Left lung (tissue), 10 donors: Measurements from ENCODE around the gene AVPR1A. TPM values are rescaled to one million over a fixed set of nuclear protein-coding genes. Genes with fewer than 3 reads are reported as not detected.

Source experiments
- ATAC-seq: fragments of 200-7000 bp; cut with Tn5 transposase; one replicate; pipeline ENCODE4 v1.9.1; 2020; ENCODE audit warnings: moderate library complexity
- DNase-seq, 4 donors: peaks; one replicate each; pipeline ENCODE4 v3.0.0-alpha.2; 2013 to 2020
- H3K27ac ChIP-seq, 2 donors: fragments of 200-600 bp; sonication (generic) in 1 of 2; one replicate each; pipeline versions ENCODE4 v1.5.0 to v1.8.0; 2020 to 2021
- H3K27me3 ChIP-seq, 2 donors: fragments of 200-600 bp; sonication (generic) in 1 of 2; one replicate each; pipeline versions ENCODE4 v1.5.0 to v1.8.0; 2020 to 2021
- H3K36me3 ChIP-seq, 2 donors: fragments of 200-600 bp; sonication (generic) in 1 of 2; one replicate each; pipeline versions ENCODE4 v1.5.0 to v1.8.0; 2020 to 2021
- H3K4me1 ChIP-seq, 2 donors: fragments of 200-600 bp; one replicate each; pipeline ENCODE4 v1.8.0; 2021
- H3K4me3 ChIP-seq, 2 donors: fragments of 200-600 bp; sonication (generic) in 1 of 2; one replicate each; pipeline versions ENCODE4 v1.5.0 to v1.8.0; 2020 to 2021; ENCODE audit warnings: mild to moderate bottlenecking in 1 of 2
- H3K9me3 ChIP-seq, 2 donors: fragments of 200-600 bp; sonication (generic) in 1 of 2; one replicate each; pipeline versions ENCODE4 v1.5.0 to v1.8.0; 2020 to 2021
- intact Hi-C, 2 donors: fragments of 100-400 bp; cut with DNase I; formaldehyde crosslinking; loops; one replicate each; pipeline versions ENCODE4 v1.11.2 to v1.14.2; 2022
- polyA plus RNA-seq, 6 donors: library from polyadenylated mRNA; unstranded; fragments of 120-200 nt; gene quantifications; one replicate each; pipeline ENCODE4 v1.2.1, GENCODE V29; 2013; ENCODE audit not compliant: insufficient read length in 6 of 6
- total RNA-seq, 2 donors: library from RNA; stranded (reverse); fragmentation: NEBNext Ultra II Directional; extraction: Animal tissue kit (Norgen Biotek cat#: 25700); gene quantifications; one replicate each; pipeline ENCODE4 v1.2.1, GENCODE V29; 2021
- TF ChIP-seq, protein P1 (sequence below), 2 donors: fragments of 200-600 bp; sonication (generic) in 1 of 2; IDR thresholded peaks; one replicate each; pipeline versions ENCODE4 v1.5.0 to v1.8.0; 2021; ENCODE audit warnings: antibody characterized with exemption in 2 of 2
- donor health status: DM: no; HTN: yes; CAD: no.
- donor health status: DM: no; HTN: no; CAD: no.

The AVPR1A gene
- total and polyA plus RNA-seq, 8 donors: 0.26 to 1.1 (median 0.41) TPM

- Histone ChIP-seq H3K4me3 (no peak overlapping the region), H3K4me1 (no peaks in the 10 kb centered on the region), H3K36me3 (no peaks in the 10 kb centered on the region), H3K9me3 (no peaks in the 10 kb centered on the region), H3K27ac (no peak overlapping the region), H3K27me3 (peaks cover 0 to 5% of the 10 kb centered on the region in 2 donors)
- TF ChIP-seq, protein P1, sequence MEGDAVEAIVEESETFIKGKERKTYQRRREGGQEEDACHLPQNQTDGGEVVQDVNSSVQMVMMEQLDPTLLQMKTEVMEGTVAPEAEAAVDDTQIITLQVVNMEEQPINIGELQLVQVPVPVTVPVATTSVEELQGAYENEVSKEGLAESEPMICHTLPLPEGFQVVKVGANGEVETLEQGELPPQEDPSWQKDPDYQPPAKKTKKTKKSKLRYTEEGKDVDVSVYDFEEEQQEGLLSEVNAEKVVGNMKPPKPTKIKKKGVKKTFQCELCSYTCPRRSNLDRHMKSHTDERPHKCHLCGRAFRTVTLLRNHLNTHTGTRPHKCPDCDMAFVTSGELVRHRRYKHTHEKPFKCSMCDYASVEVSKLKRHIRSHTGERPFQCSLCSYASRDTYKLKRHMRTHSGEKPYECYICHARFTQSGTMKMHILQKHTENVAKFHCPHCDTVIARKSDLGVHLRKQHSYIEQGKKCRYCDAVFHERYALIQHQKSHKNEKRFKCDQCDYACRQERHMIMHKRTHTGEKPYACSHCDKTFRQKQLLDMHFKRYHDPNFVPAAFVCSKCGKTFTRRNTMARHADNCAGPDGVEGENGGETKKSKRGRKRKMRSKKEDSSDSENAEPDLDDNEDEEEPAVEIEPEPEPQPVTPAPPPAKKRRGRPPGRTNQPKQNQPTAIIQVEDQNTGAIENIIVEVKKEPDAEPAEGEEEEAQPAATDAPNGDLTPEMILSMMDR (IDR thresholded peaks at IDR 0.05): no peak
- ATAC-seq (no peak), DNase-seq (no peak)
- intact Hi-C loops: no loop called here
Measured at GRCh38 chr12:63098851-63099250, 52.1 kb downstream of the AVPR1A start.

GRCh38 chr12:63095369-63095980 lies 55.5 kb downstream of the AVPR1A start:
- H3K27me3 ChIP-seq: peaks cover 0 to 5% of the 10 kb centered on the region in 2 donors
- DNase-seq (no peak), ATAC-seq (no peak)
- no peaks in the 10 kb centered on the region for H3K9me3 ChIP-seq
- no peak overlapping the region for H3K27ac ChIP-seq
- TF ChIP-seq, protein P1 (IDR thresholded peaks at IDR 0.05): no peak
- intact Hi-C loops: no loop called here
- H3K4me3 ChIP-seq: no peak overlapping the region
- no peaks in the 10 kb centered on the region for H3K36me3 ChIP-seq
- H3K4me1 ChIP-seq: no peaks in the 10 kb centered on the region

DNA sequence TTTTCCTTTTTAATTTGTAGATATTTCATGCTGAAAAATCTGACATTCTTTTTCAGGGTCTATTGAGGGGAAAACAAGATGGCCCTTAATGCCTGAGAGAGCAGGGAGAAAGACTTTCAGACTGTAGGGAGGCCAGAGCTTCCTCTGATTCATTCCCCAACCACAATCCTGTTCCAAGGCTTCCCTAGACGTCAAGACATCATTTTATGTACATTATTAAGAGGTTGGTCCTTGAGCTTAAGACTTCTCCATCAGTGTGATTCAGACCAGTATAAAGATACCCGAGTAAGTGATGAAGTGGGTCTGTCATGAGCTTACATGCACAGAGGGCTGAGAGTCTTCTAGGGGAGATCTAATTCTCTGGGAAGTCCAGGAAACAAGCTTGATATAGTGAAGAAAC lies 57.3 kb downstream of the AVPR1A start:
- Histone ChIP-seq H3K4me3 (no peak overlapping the region), H3K27ac (no peak overlapping the region), H3K9me3 (no peaks in the 10 kb centered on the region), H3K27me3 (peaks cover 0 to 5% of the 10 kb centered on the region in 2 donors), H3K36me3 (no peaks in the 10 kb centered on the region), H3K4me1 (no peaks in the 10 kb centered on the region)
- DNase-seq: no peak
- intact Hi-C loops: no loop called here
- no peak for ATAC-seq
- TF ChIP-seq, protein P1 (IDR thresholded peaks at IDR 0.05): no peak

DNA sequence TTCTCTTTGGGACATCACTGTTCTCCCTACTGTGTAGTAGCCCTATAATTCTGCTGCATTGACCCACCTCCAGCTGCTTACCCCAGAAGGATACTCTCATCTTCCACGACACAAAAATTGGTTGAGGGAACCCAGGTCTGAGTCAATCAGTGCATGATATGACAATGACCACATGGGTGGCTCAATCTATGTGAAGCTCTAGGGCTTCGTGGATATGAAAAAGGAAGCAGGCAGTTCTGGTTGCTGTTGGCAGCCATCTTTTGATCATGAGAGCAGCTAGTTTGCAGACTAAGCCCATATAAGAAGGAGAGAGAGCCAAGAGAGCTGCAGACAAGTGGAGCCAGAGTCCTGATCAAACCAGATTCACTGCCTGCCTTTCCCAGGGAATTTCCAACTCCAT lies 57.9 kb downstream of the AVPR1A start:
- ATAC-seq (no peak), DNase-seq (no peak)
- TF ChIP-seq, protein P1 (IDR thresholded peaks at IDR 0.05): no peak
- Histone ChIP-seq H3K27me3 (peaks cover 0 to 5% of the 10 kb centered on the region in 2 donors), H3K9me3 (no peaks in the 10 kb centered on the region), H3K36me3 (no peaks in the 10 kb centered on the region), H3K27ac (no peak overlapping the region), H3K4me3 (no peak overlapping the region), H3K4me1 (no peaks in the 10 kb centered on the region)
- intact Hi-C loops: no loop called here

Other genes with a start within 250 kb of the AVPR1A start
- 10 to 100 TPM in 1 of 2 donors, 1 to 10 TPM in 1; 9.6 to 11.0 TPM for gene PPM1H, start 216.1 kb downstream of the AVPR1A start, total RNA-seq
- 10 to 100 TPM in 4 of 6 donors, 1 to 10 TPM in 2; 5.9 to 12.7 (median 11.0) TPM for gene PPM1H, start 216.1 kb downstream of the AVPR1A start, polyA plus RNA-seq